ENCODE measurements around the gene ZNF236.
"Not testable (repeated sequence)": the region's sequence is repeated elsewhere in the genome, so short reads cannot be mapped to it uniquely, and the experiment has no call there.

ZNF236 gene

GRCh38 chr18:76948345-76948744 lies 126.0 kb downstream of the ZNF236 start:
- no peak for DNase-seq (ENCODE audit: low read depth in 2 of 2)

GRCh38 chr18:76951456-76952247 lies 129.3 kb downstream of the ZNF236 start:
- DNase-seq (ENCODE audit: low read depth in 2 of 2): no peak

GRCh38 chr18:76952747-76953146 lies 130.4 kb downstream of the ZNF236 start:
- DNase-seq (ENCODE audit: low read depth in 2 of 2): no peak

- no peak for DNase-seq (ENCODE audit: low read depth in 2 of 2)
Measured at GRCh38 chr18:76953156-76953555, 130.8 kb downstream of the ZNF236 start.

GRCh38 chr18:76953583-76954233 lies 131.4 kb downstream of the ZNF236 start:
- no peak for DNase-seq (ENCODE audit: low read depth in 2 of 2)

- DNase-seq (ENCODE audit: low read depth in 2 of 2): no peak
Measured at GRCh38 chr18:76955524-76956170, 133.3 kb downstream of the ZNF236 start.

- no peak for DNase-seq (ENCODE audit: low read depth in 2 of 2)
Measured at GRCh38 chr18:76956648-76957047, 134.3 kb downstream of the ZNF236 start.

- DNase-seq (ENCODE audit: low read depth in 2 of 2): no peak
Measured at GRCh38 chr18:76957384-76958355, 135.3 kb downstream of the ZNF236 start.

GRCh38 chr18:76958692-76959341 lies 136.5 kb downstream of the ZNF236 start:
- DNase-seq (ENCODE audit: low read depth in 2 of 2): no peak

GRCh38 chr18:76959605-76960004 lies 137.2 kb downstream of the ZNF236 start:
- DNase-seq (ENCODE audit: low read depth in 2 of 2): no peak

GRCh38 chr18:76960528-76961035 lies 138.2 kb downstream of the ZNF236 start:
- no peak for DNase-seq (ENCODE audit: low read depth in 2 of 2)

GRCh38 chr18:76962851-76963250 lies 140.5 kb downstream of the ZNF236 start:
- no peak for DNase-seq (ENCODE audit: low read depth in 2 of 2)

- no peak for DNase-seq (ENCODE audit: low read depth in 2 of 2)
Measured at GRCh38 chr18:76963936-76964335, 141.6 kb downstream of the ZNF236 start.

GRCh38 chr18:76965555-76966151 lies 143.3 kb downstream of the ZNF236 start:
- DNase-seq (ENCODE audit: low read depth in 2 of 2): not testable (repeated sequence)

- not testable (repeated sequence) for DNase-seq (ENCODE audit: low read depth in 2 of 2)
Measured at GRCh38 chr18:76967299-76967698, 144.9 kb downstream of the ZNF236 start.

- no peak for DNase-seq (ENCODE audit: low read depth in 2 of 2)
Measured at GRCh38 chr18:76967721-76968472, 145.5 kb downstream of the ZNF236 start.

- DNase-seq (ENCODE audit: low read depth in 2 of 2): no peak
Measured at GRCh38 chr18:76970770-76971559, 148.6 kb downstream of the ZNF236 start.

- DNase-seq (ENCODE audit: low read depth in 2 of 2): no peak
Measured at GRCh38 chr18:76972241-76972640, 149.9 kb downstream of the ZNF236 start.

Measured in stimulated activated CD4-positive, alpha-beta T cell treated with anti-CD3 and anti-CD28 coated beads, Interleukin-12 subunit alpha, Interleukin-12 subunit beta, amount 100 ng/mL, for 24 hours (primary cell).